ENCODE measurements around the gene HIVEP1. TPM values are rescaled to one million over a fixed set of nuclear protein-coding genes. Genes with fewer than 3 reads are reported as not detected.

Gene HIVEP1
- polyA plus RNA-seq, 10 donors, result 15.2 to 30.1 (median 22.0) TPM

- DNase-seq, result no peak
Measured at GRCh38 chr6:12116264-12116800, 104.2 kb downstream of the HIVEP1 start.

- no peak for DNase-seq
Measured at GRCh38 chr6:12116978-12117377, 104.9 kb downstream of the HIVEP1 start.

- no peak for DNase-seq
Measured at GRCh38 chr6:12118607-12119006, 106.5 kb downstream of the HIVEP1 start.

GRCh38 chr6:12119085-12119588 lies 107.0 kb downstream of the HIVEP1 start:
- no peak for DNase-seq

- DNase-seq, result no peak
Measured at GRCh38 chr6:12125396-12125795, 113.3 kb downstream of the HIVEP1 start.

- DNase-seq, result no peak
Measured at GRCh38 chr6:12126051-12126450, 113.9 kb downstream of the HIVEP1 start.

GRCh38 chr6:12129523-12129922 lies 117.4 kb downstream of the HIVEP1 start:
- no peak for DNase-seq

GRCh38 chr6:12132351-12133222 lies 120.5 kb downstream of the HIVEP1 start:
- no peak for DNase-seq

- no peak for DNase-seq
Measured at GRCh38 chr6:12134581-12134980, 122.5 kb downstream of the HIVEP1 start.

GRCh38 chr6:12134991-12135390 lies 122.9 kb downstream of the HIVEP1 start:
- no peak for DNase-seq

- DNase-seq, result no peak
Measured at GRCh38 chr6:12136905-12137304, 124.8 kb downstream of the HIVEP1 start.

- DNase-seq, result peak; percentile 27 to 50 (median 29)
Measured at GRCh38 chr6:12137480-12137879, 125.4 kb downstream of the HIVEP1 start.

GRCh38 chr6:12138381-12138780 lies 126.3 kb downstream of the HIVEP1 start:
- no peak for DNase-seq

GRCh38 chr6:12138936-12139335 lies 126.8 kb downstream of the HIVEP1 start:
- no peak for DNase-seq

- no peak for DNase-seq
Measured at GRCh38 chr6:12147557-12148316, 135.6 kb downstream of the HIVEP1 start.

GRCh38 chr6:12148317-12148801 lies 136.2 kb downstream of the HIVEP1 start:
- peak in 1 of 3 donors; percentile 67 for DNase-seq

GRCh38 chr6:12148841-12149240 lies 136.7 kb downstream of the HIVEP1 start:
- DNase-seq, result no peak

- no peak for DNase-seq
Measured at GRCh38 chr6:12149944-12150510, 137.9 kb downstream of the HIVEP1 start.

- DNase-seq, result no peak
Measured at GRCh38 chr6:12150812-12151432, 138.8 kb downstream of the HIVEP1 start.

- DNase-seq, result no peak
Measured at GRCh38 chr6:12151433-12151820, 139.3 kb downstream of the HIVEP1 start.
